H4 (cell line): ENCODE results near the gene MRGPRE. TPM values are rescaled to one million over a fixed set of nuclear protein-coding genes. Genes with fewer than 3 reads are reported as not detected.
"Not testable (repeated sequence)": the region's sequence is repeated elsewhere in the genome, so short reads cannot be mapped to it uniquely, and the experiment has no call there.

Experiments
- DNase-seq: peaks from one replicate; pipeline ENCODE4 v3.0.0-alpha.2; 2015; ENCODE audit warnings: low spot score
- total RNA-seq: library from RNA; depleted of rRNA; stranded (reverse); fragments of >200 nt; shearing (Covaris generic); gene quantifications from 2 replicates; pipeline ENCODE4 v1.2.3, GENCODE V29; 2014; rRNA removed

MRGPRE gene
- not detected in 2 replicates for total RNA-seq

- DNase-seq = no peak
These were observed at the start of gene MRGPRE for GRCh38 chr11:3231851-3232744. TSS of gene MRGPRE (minus strand) at chr11:3232417. CDS start at chr11:3228799, 3,618 bp downstream.

GRCh38 chr11:3281146-3281545 lies 48.9 kb upstream of the MRGPRE start:
- DNase-seq = not testable (repeated sequence)

GRCh38 chr11:3280662-3281061 lies 48.4 kb upstream of the MRGPRE start:
- not testable (repeated sequence) for DNase-seq

- DNase-seq = not testable (repeated sequence)
These were observed 46.7 kb upstream of the MRGPRE start for GRCh38 chr11:3278922-3279321.

- not testable (repeated sequence) for DNase-seq
These were observed 41.4 kb upstream of the MRGPRE start for GRCh38 chr11:3273629-3274028.

GRCh38 chr11:3262548-3262947 lies 30.3 kb upstream of the MRGPRE start:
- not testable (repeated sequence) for DNase-seq

GRCh38 chr11:3261831-3262230 lies 29.6 kb upstream of the MRGPRE start:
- not testable (repeated sequence) for DNase-seq

- DNase-seq = not testable (repeated sequence)
These were observed 25.3 kb upstream of the MRGPRE start for GRCh38 chr11:3257509-3257908.

- not testable (repeated sequence) for DNase-seq
These were observed 23.0 kb upstream of the MRGPRE start for GRCh38 chr11:3255241-3255640.

- DNase-seq = not testable (repeated sequence)
These were observed 22.6 kb upstream of the MRGPRE start for GRCh38 chr11:3254773-3255172.

- DNase-seq = no peak
These were observed 12.9 kb upstream of the MRGPRE start for GRCh38 chr11:3245071-3245470.

GRCh38 chr11:3243880-3244279 lies 11.7 kb upstream of the MRGPRE start:
- DNase-seq = no peak

GRCh38 chr11:3237119-3237518 lies 4.9 kb upstream of the MRGPRE start:
- DNase-seq = no peak

GRCh38 chr11:3234846-3235245 lies 2.6 kb upstream of the MRGPRE start:
- DNase-seq = no peak

GRCh38 chr11:3232956-3233355 lies 739 bp upstream of the MRGPRE start:
- peak; percentile 2 for DNase-seq

GRCh38 chr11:3231550-3231850 lies 717 bp downstream of the MRGPRE start:
- DNase-seq = no peak

- DNase-seq = no peak
These were observed 1.3 kb downstream of the MRGPRE start for GRCh38 chr11:3230636-3231549.

- DNase-seq = no peak
These were observed 2.3 kb downstream of the MRGPRE start for GRCh38 chr11:3229673-3230630.

GRCh38 chr11:3228445-3228829 lies 3.8 kb downstream of the MRGPRE start:
- DNase-seq = no peak

GRCh38 chr11:3227568-3228444 lies 4.4 kb downstream of the MRGPRE start:
- no peak for DNase-seq
